ENCODE data around the gene NEXMIF.
"Not testable (repeated sequence)": the region's sequence is repeated elsewhere in the genome, so short reads cannot be mapped to it uniquely, and the experiment has no call there.

NEXMIF gene

GRCh38 chrX:74779175-74779574 lies 146.1 kb downstream of the NEXMIF start:
- TF ChIP-seq CTCF (IDR thresholded peaks at IDR 0.05; ENCODE audit: unreplicated experiment in 3 of 3), result no peak

GRCh38 chrX:74774988-74775387 lies 150.3 kb downstream of the NEXMIF start:
- Mint-ChIP-seq H3K4me3 (no peak overlapping the region), H3K36me3 (ENCODE audit: low read depth) (no peaks in the 10 kb centered on the region), H3K27ac (no peak overlapping the region), H3K9me3 (no peaks in the 10 kb centered on the region), H3K4me1 (no peaks in the 10 kb centered on the region), H3K27me3 (ENCODE audit: low read depth) (peaks cover 4% of the 10 kb centered on the region)
- TF ChIP-seq CTCF (IDR thresholded peaks at IDR 0.05; ENCODE audit: unreplicated experiment in 3 of 3), result no peak

More at GRCh38 chrX:74779175-74779574, 146.1 kb downstream of the NEXMIF start:
- H3K27ac Mint-ChIP-seq, result no peak overlapping the region
- H3K36me3 Mint-ChIP-seq (ENCODE audit: low read depth), result no peaks in the 10 kb centered on the region
- peaks cover 4% of the 10 kb centered on the region for H3K27me3 Mint-ChIP-seq (ENCODE audit: low read depth)
- no peak overlapping the region for H3K4me3 Mint-ChIP-seq
- H3K4me1 Mint-ChIP-seq, result no peaks in the 10 kb centered on the region
- H3K9me3 Mint-ChIP-seq, result no peaks in the 10 kb centered on the region

GRCh38 chrX:74736450-74736849 lies 188.8 kb downstream of the NEXMIF start:
- H3K9me3 Mint-ChIP-seq, result no peaks in the 10 kb centered on the region
- no peak overlapping the region for H3K27ac Mint-ChIP-seq
- H3K36me3 Mint-ChIP-seq (ENCODE audit: low read depth), result no peaks in the 10 kb centered on the region
- no peaks in the 10 kb centered on the region for H3K4me1 Mint-ChIP-seq
- H3K4me3 Mint-ChIP-seq, result no peak overlapping the region
- H3K27me3 Mint-ChIP-seq (ENCODE audit: low read depth), result no peaks in the 10 kb centered on the region
- no peak for TF ChIP-seq CTCF (IDR thresholded peaks at IDR 0.05; ENCODE audit: unreplicated experiment in 3 of 3)

- peaks cover 4% of the 10 kb centered on the region for H3K9me3 Mint-ChIP-seq
- no peak overlapping the region for H3K27ac Mint-ChIP-seq
- no peak overlapping the region for H3K4me3 Mint-ChIP-seq
- H3K4me1 Mint-ChIP-seq, result no peaks in the 10 kb centered on the region
- TF ChIP-seq CTCF (IDR thresholded peaks at IDR 0.05; ENCODE audit: unreplicated experiment in 3 of 3), result no peak
- H3K36me3 Mint-ChIP-seq (ENCODE audit: low read depth), result no peaks in the 10 kb centered on the region
- H3K27me3 Mint-ChIP-seq (ENCODE audit: low read depth), result no peaks in the 10 kb centered on the region
These were observed 220.0 kb downstream of the NEXMIF start for GRCh38 chrX:74705269-74705668.

DNA sequence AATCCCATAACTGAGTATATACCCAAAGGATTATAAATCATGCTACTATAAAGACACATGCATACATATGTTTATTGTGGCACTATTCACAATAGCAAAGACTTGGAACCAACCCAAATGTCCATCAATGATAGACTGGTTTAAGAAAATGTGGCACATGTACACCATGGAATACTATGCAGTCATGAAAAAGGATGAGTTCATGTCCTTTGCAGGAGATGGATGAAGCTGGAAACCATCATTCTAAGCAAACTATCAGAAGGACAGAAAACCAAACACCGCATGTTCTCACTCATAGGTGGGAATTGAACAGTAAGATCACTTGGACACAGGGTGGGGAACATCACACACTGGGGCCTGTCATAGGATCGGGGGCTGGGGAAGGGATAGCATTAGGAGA lies 223.9 kb downstream of the NEXMIF start:
- H3K4me1 Mint-ChIP-seq; H3K36me3 Mint-ChIP-seq (ENCODE audit: low read depth); H3K27ac Mint-ChIP-seq; H3K27me3 Mint-ChIP-seq (ENCODE audit: low read depth); H3K9me3 Mint-ChIP-seq; H3K4me3 Mint-ChIP-seq: not testable (repeated sequence)

- Mint-ChIP-seq H3K9me3 (peaks cover 18% of the 10 kb centered on the region), H3K27ac (no peak overlapping the region), H3K4me1 (no peaks in the 10 kb centered on the region), H3K36me3 (ENCODE audit: low read depth) (no peaks in the 10 kb centered on the region), H3K4me3 (no peak overlapping the region), H3K27me3 (ENCODE audit: low read depth) (no peaks in the 10 kb centered on the region)
- no peak for TF ChIP-seq CTCF (IDR thresholded peaks at IDR 0.05; ENCODE audit: unreplicated experiment in 3 of 3)
These were observed 240.8 kb downstream of the NEXMIF start for GRCh38 chrX:74684466-74684865.
